HEK293 (cell line): ENCODE data around the gene LGALS4.
A peak's percentile ranks its signal among the peaks of the same experiment; 100 is the strongest.

Experiments used
- CTCF ChIP-seq: fragments of 450-650 bp; formaldehyde crosslinking; IDR thresholded peaks from 2 replicates; pipeline ENCODE4 v1.5.1; 2016; ENCODE audit warnings: missing biosample characterization, missing genetic modification characterization
- ZNF214 ChIP-seq: fragments of 450-650 bp; formaldehyde crosslinking; IDR thresholded peaks from 2 replicates; pipeline ENCODE4 v1.5.1; 2017; ENCODE audit warnings: missing biosample characterization, mild to moderate bottlenecking, missing genetic modification characterization, borderline replicate concordance
- ZNF37A ChIP-seq: fragments of 450-650 bp; IDR thresholded peaks from 2 replicates; pipeline ENCODE4 v1.5.1; 2018; ENCODE audit warnings: missing biosample characterization, missing genetic modification characterization

GRCh38 chr19:38850436-38850975 lies 37.8 kb upstream of the LGALS4 start:
- TF ChIP-seq CTCF (tag by site-specific recombination) (peak; percentile 92), ZNF37A (no peak), ZNF214 (tag by site-specific recombination) (no peak)
